ENCODE measurements around the gene PDCD2L. TPM values are rescaled to one million over a fixed set of nuclear protein-coding genes. Genes with fewer than 3 reads are reported as not detected.
A peak's percentile ranks its signal among the peaks of the same experiment; 100 is the strongest.

PDCD2L gene
- total and polyA plus RNA-seq, 9 donors: 6.6 to 15.1 (median 8.9) TPM

GRCh38 chr19:34363094-34363493, 41.1 kb upstream of the PDCD2L start:
- H3K4me1 ChIP-seq (ENCODE audit: insufficient read depth): peaks cover 18% of the 10 kb centered on the region
- H3K9me3 ChIP-seq: no peaks in the 10 kb centered on the region
- H3K27ac ChIP-seq: no peak overlapping the region
- intact Hi-C loops (cut with DNase I): loop anchor here in 1 of 4 donors (10.0 kb wide), 1 partner anchor 122 kb away; the partner anchor contains the start of gene WTIP
- DNase-seq: no peak
- TF ChIP-seq CTCF (IDR thresholded peaks at IDR 0.05): no peak
- no peak for TF ChIP-seq EP300 (IDR thresholded peaks at IDR 0.05)
- no peak for TF ChIP-seq POLR2A (IDR thresholded peaks at IDR 0.05)
- 67 to 70% (median 67%) methylated on average over 4 of the region's 4 CpGs for WGBS, 3 donors
- H3K4me3 ChIP-seq: no peak overlapping the region
- no peaks in the 10 kb centered on the region for H3K36me3 ChIP-seq
- H3K27me3 ChIP-seq: no peaks in the 10 kb centered on the region

GRCh38 chr19:34363930-34364329, 40.3 kb upstream of the PDCD2L start:
- Histone ChIP-seq H3K4me3 (no peak overlapping the region), H3K27me3 (no peaks in the 10 kb centered on the region), H3K27ac (no peak overlapping the region), H3K9me3 (no peaks in the 10 kb centered on the region), H3K36me3 (no peaks in the 10 kb centered on the region), H3K4me1 (ENCODE audit: insufficient read depth) (peaks cover 14% of the 10 kb centered on the region)
- intact Hi-C loops (cut with DNase I): loop anchor here in 1 of 4 donors (10.0 kb wide), 1 partner anchor 121 kb away; the partner anchor contains the start of gene WTIP
- 73 to 90% (median 89%) methylated on average over 5 of the region's 5 CpGs for WGBS, 3 donors
- DNase-seq: no peak
- no peak for TF ChIP-seq EP300 (IDR thresholded peaks at IDR 0.05)
- TF ChIP-seq POLR2A (IDR thresholded peaks at IDR 0.05): no peak
- no peak for TF ChIP-seq CTCF (IDR thresholded peaks at IDR 0.05)

- no peaks in the 10 kb centered on the region for H3K36me3 ChIP-seq
- 40 to 64% (median 53%) methylated on average over 11 of the region's 11 CpGs for WGBS, 3 donors
- peaks cover 14% of the 10 kb centered on the region for H3K4me1 ChIP-seq (ENCODE audit: insufficient read depth)
- H3K27me3 ChIP-seq: no peaks in the 10 kb centered on the region
- H3K27ac ChIP-seq: no peak overlapping the region
- intact Hi-C loops (cut with DNase I): loop anchor here in 1 of 4 donors (10.0 kb wide), 1 partner anchor 120 kb away; the partner anchor contains the start of gene WTIP
- TF ChIP-seq EP300 (IDR thresholded peaks at IDR 0.05): no peak
- TF ChIP-seq POLR2A (IDR thresholded peaks at IDR 0.05): no peak
- TF ChIP-seq CTCF (IDR thresholded peaks at IDR 0.05): no peak
- H3K9me3 ChIP-seq: no peaks in the 10 kb centered on the region
- peak overlapping the region; percentile 67 for H3K4me3 ChIP-seq
- DNase-seq: no peak
These were observed 39.8 kb upstream of the PDCD2L start for GRCh38 chr19:34364462-34364829.

GRCh38 chr19:34364830-34365462, 39.3 kb upstream of the PDCD2L start, which contains the start of gene GPI:
Gene GPI (plus strand): TSS chr19:34365196. CDS start chr19:34365267, 71 bp downstream.
- no peak for TF ChIP-seq CTCF (IDR thresholded peaks at IDR 0.05)
- no peak for TF ChIP-seq EP300 (IDR thresholded peaks at IDR 0.05)
- TF ChIP-seq POLR2A (IDR thresholded peaks at IDR 0.05): no peak
- H3K36me3 ChIP-seq: no peaks in the 10 kb centered on the region
- H3K9me3 ChIP-seq: no peaks in the 10 kb centered on the region
- peaks cover 14% of the 10 kb centered on the region for H3K4me1 ChIP-seq (ENCODE audit: insufficient read depth)
- 0 to 2% (median 1%) methylated on average over 38 to 67 of the region's 67 CpGs for WGBS, 3 donors
- intact Hi-C loops (cut with DNase I): loop anchor here in 1 of 4 donors (10.0 kb wide), 1 partner anchor 120 kb away; the partner anchor contains the start of gene WTIP
- peak; percentile 39 to 67 (median 58) for DNase-seq
- H3K27me3 ChIP-seq: no peaks in the 10 kb centered on the region
- H3K27ac ChIP-seq: peak within 1 kb of the TSS; percentile 31 to 43
- H3K4me3 ChIP-seq: peak within 1 kb of the TSS; percentile 67
